Ectodermal cell (in vitro differentiated cells): ENCODE measurements around the gene KLHDC4.

Experiments used
- H3K27ac ChIP-seq: 2 replicates; pipeline ENCODE4 v1.7.0; 2013; ENCODE audit warnings: mild to moderate bottlenecking, low read depth, low read length; ENCODE audit not compliant: insufficient read depth, poor library complexity, severe bottlenecking
- H3K27me3 ChIP-seq: 2 replicates; pipeline ENCODE4 v1.7.0; 2013; ENCODE audit warnings: mild to moderate bottlenecking, low read length; ENCODE audit not compliant: insufficient read depth, control insufficient read depth, poor library complexity, severe bottlenecking
- H3K36me3 ChIP-seq: one replicate; pipeline ENCODE4 v1.7.0; 2013; ENCODE audit warnings: low read length; ENCODE audit not compliant: control insufficient read depth, insufficient read depth
- H3K4me1 ChIP-seq: one replicate; pipeline ENCODE4 v1.7.0; 2013; ENCODE audit warnings: low read length; ENCODE audit not compliant: control insufficient read depth, insufficient read depth
- H3K4me3 ChIP-seq: 2 replicates; pipeline ENCODE4 v1.7.0; 2013; ENCODE audit warnings: low read depth, low read length, control low read depth; ENCODE audit not compliant: insufficient read depth
- H3K9me3 ChIP-seq: 2 replicates; pipeline ENCODE4 v1.7.0; 2013; ENCODE audit warnings: mild to moderate bottlenecking, low read length, moderate library complexity; ENCODE audit not compliant: control insufficient read depth
- WGBS, 2 experiments: methylation state at CpG; one replicate each; pipeline ENCODE4 v1.1.7; 2013; ENCODE audit warnings: missing lambda C conversion rate in 2 of 2; 5-methylcytosine and 5-hydroxymethylcytosine counted together

The KLHDC4 gene

GRCh38 chr16:87701505-87701921 lies 64.3 kb downstream of the KLHDC4 start:
- Histone ChIP-seq H3K27me3 (no peaks in the 10 kb centered on the region), H3K36me3 (no peaks in the 10 kb centered on the region), H3K4me1 (peaks cover 20% of the 10 kb centered on the region), H3K27ac (no peak overlapping the region), H3K9me3 (no peaks in the 10 kb centered on the region), H3K4me3 (no peak overlapping the region)
- 92 to 93% methylated on average over 23 of the region's 23 CpGs for WGBS, 2 experiments

GRCh38 chr16:87701078-87701460 lies 64.7 kb downstream of the KLHDC4 start:
- peaks cover 15% of the 10 kb centered on the region for H3K4me1 ChIP-seq
- H3K36me3 ChIP-seq: no peaks in the 10 kb centered on the region
- no peaks in the 10 kb centered on the region for H3K9me3 ChIP-seq
- H3K27me3 ChIP-seq: no peaks in the 10 kb centered on the region
- no peak overlapping the region for H3K27ac ChIP-seq
- WGBS, 2 experiments: 92 to 94% methylated on average over 11 of the region's 11 CpGs
- H3K4me3 ChIP-seq: no peak overlapping the region

- 94 to 95% methylated on average over 19 of the region's 19 CpGs for WGBS, 2 experiments
- peaks cover 11% of the 10 kb centered on the region for H3K4me1 ChIP-seq
- H3K9me3 ChIP-seq: no peaks in the 10 kb centered on the region
- H3K36me3 ChIP-seq: no peaks in the 10 kb centered on the region
- H3K27ac ChIP-seq: no peak overlapping the region
- H3K4me3 ChIP-seq: no peak overlapping the region
- H3K27me3 ChIP-seq: no peaks in the 10 kb centered on the region
These were observed 65.2 kb downstream of the KLHDC4 start for GRCh38 chr16:87700406-87701077.

GRCh38 chr16:87698676-87699199 lies 67.0 kb downstream of the KLHDC4 start:
- no peaks in the 10 kb centered on the region for H3K36me3 ChIP-seq
- H3K9me3 ChIP-seq: no peaks in the 10 kb centered on the region
- no peak overlapping the region for H3K27ac ChIP-seq
- H3K27me3 ChIP-seq: no peaks in the 10 kb centered on the region
- 95% methylated on average over 20 of the region's 20 CpGs for WGBS, 2 experiments
- H3K4me1 ChIP-seq: no peaks in the 10 kb centered on the region
- H3K4me3 ChIP-seq: no peak overlapping the region

GRCh38 chr16:87698241-87698640 lies 67.5 kb downstream of the KLHDC4 start:
- no peak overlapping the region for H3K4me3 ChIP-seq
- H3K27ac ChIP-seq: no peak overlapping the region
- no peaks in the 10 kb centered on the region for H3K36me3 ChIP-seq
- WGBS, 2 experiments: 94 to 95% methylated on average over 7 of the region's 7 CpGs
- no peaks in the 10 kb centered on the region for H3K4me1 ChIP-seq
- no peaks in the 10 kb centered on the region for H3K9me3 ChIP-seq
- no peaks in the 10 kb centered on the region for H3K27me3 ChIP-seq

- no peaks in the 10 kb centered on the region for H3K4me1 ChIP-seq
- WGBS, 2 experiments: 95 to 97% methylated on average over 14 of the region's 14 CpGs
- no peak overlapping the region for H3K4me3 ChIP-seq
- no peaks in the 10 kb centered on the region for H3K9me3 ChIP-seq
- no peaks in the 10 kb centered on the region for H3K36me3 ChIP-seq
- no peak overlapping the region for H3K27ac ChIP-seq
- H3K27me3 ChIP-seq: no peaks in the 10 kb centered on the region
These were observed 68.0 kb downstream of the KLHDC4 start for GRCh38 chr16:87697792-87698191.

- no peaks in the 10 kb centered on the region for H3K27me3 ChIP-seq
- no peaks in the 10 kb centered on the region for H3K9me3 ChIP-seq
- H3K4me3 ChIP-seq: no peak overlapping the region
- H3K4me1 ChIP-seq: no peaks in the 10 kb centered on the region
- H3K36me3 ChIP-seq: no peaks in the 10 kb centered on the region
- no peak overlapping the region for H3K27ac ChIP-seq
- WGBS, 2 experiments: 93 to 95% methylated on average over 21 of the region's 21 CpGs
These were observed 68.5 kb downstream of the KLHDC4 start for GRCh38 chr16:87697256-87697655.

GRCh38 chr16:87696726-87697125 lies 69.1 kb downstream of the KLHDC4 start:
- WGBS, 2 experiments: 95 to 97% methylated on average over 18 of the region's 18 CpGs
- Histone ChIP-seq H3K4me1 (no peaks in the 10 kb centered on the region), H3K27ac (no peak overlapping the region), H3K9me3 (no peaks in the 10 kb centered on the region), H3K36me3 (no peaks in the 10 kb centered on the region), H3K4me3 (no peak overlapping the region), H3K27me3 (no peaks in the 10 kb centered on the region)

- Histone ChIP-seq H3K4me3 (no peak overlapping the region), H3K27me3 (no peaks in the 10 kb centered on the region), H3K9me3 (no peaks in the 10 kb centered on the region), H3K4me1 (no peaks in the 10 kb centered on the region), H3K36me3 (no peaks in the 10 kb centered on the region), H3K27ac (no peak overlapping the region)
- 94 to 95% methylated on average over 12 of the region's 12 CpGs for WGBS, 2 experiments
These were observed 70.3 kb downstream of the KLHDC4 start for GRCh38 chr16:87695534-87695933.

- H3K36me3 ChIP-seq: no peaks in the 10 kb centered on the region
- WGBS, 2 experiments: 94% methylated on average over 20 of the region's 20 CpGs
- no peaks in the 10 kb centered on the region for H3K4me1 ChIP-seq
- H3K27ac ChIP-seq: no peak overlapping the region
- no peak overlapping the region for H3K4me3 ChIP-seq
- no peaks in the 10 kb centered on the region for H3K27me3 ChIP-seq
- H3K9me3 ChIP-seq: no peaks in the 10 kb centered on the region
These were observed 71.2 kb downstream of the KLHDC4 start for GRCh38 chr16:87694441-87695125.
